Ishikawa (cell line): ENCODE data around the gene ERMN.

Experiments used
- CEBPB ChIP-seq: IDR thresholded peaks from 2 replicates; pipeline ENCODE4 v1.6.1; 2012
- CREB1 ChIP-seq: IDR thresholded peaks from 2 replicates; pipeline ENCODE4 v1.6.1; 2012; ENCODE audit warnings: low read depth
- EGR1 ChIP-seq: IDR thresholded peaks from 2 replicates; pipeline ENCODE4 v1.6.1; 2012
- EP300 ChIP-seq: IDR thresholded peaks from 2 replicates; pipeline ENCODE4 v1.6.1; 2012; ENCODE audit warnings: borderline replicate concordance
- FOXM1 ChIP-seq: IDR thresholded peaks from 2 replicates; pipeline ENCODE4 v1.6.1; 2012; ENCODE audit warnings: low read depth, borderline replicate concordance
- MAX ChIP-seq: IDR thresholded peaks from 2 replicates; pipeline ENCODE4 v1.6.1; 2012
- NFIC ChIP-seq: IDR thresholded peaks from 2 replicates; pipeline ENCODE4 v1.6.1; 2012
- RAD21 ChIP-seq: IDR thresholded peaks from 2 replicates; pipeline ENCODE4 v1.6.1; 2012; ENCODE audit warnings: low read depth
- REST ChIP-seq: IDR thresholded peaks from 2 replicates; pipeline ENCODE4 v1.6.1; 2012; ENCODE audit warnings: low read depth, mild to moderate bottlenecking
- TAF1 ChIP-seq: IDR thresholded peaks from 2 replicates; pipeline ENCODE4 v1.6.1; 2012; ENCODE audit warnings: low read depth, mild to moderate bottlenecking
- TCF12 ChIP-seq: IDR thresholded peaks from 2 replicates; pipeline ENCODE4 v1.6.1; 2012; ENCODE audit warnings: low read depth
- TEAD4 ChIP-seq: IDR thresholded peaks from 2 replicates; pipeline ENCODE4 v1.6.1; 2012
- USF1 ChIP-seq: IDR thresholded peaks from 2 replicates; pipeline ENCODE4 v1.6.1; 2012
- YY1 ChIP-seq: IDR thresholded peaks from 2 replicates; pipeline ENCODE4 v1.6.1; 2012; ENCODE audit warnings: low read depth
- ZBTB7A ChIP-seq: IDR thresholded peaks from 2 replicates; pipeline ENCODE4 v1.6.1; 2012; ENCODE audit warnings: low read depth

ERMN gene

GRCh38 chr2:157315901-157316300 is 9.7 kb downstream of the ERMN start:
- TF ChIP-seq FOXM1: no peak
- TF ChIP-seq TCF12: no peak
- TF ChIP-seq RAD21: no peak
- TF ChIP-seq ZBTB7A: no peak
- TF ChIP-seq NFIC: no peak
- TF ChIP-seq EP300: no peak
- no peak for TF ChIP-seq MAX
- TF ChIP-seq TAF1: no peak
- no peak for TF ChIP-seq TEAD4
- TF ChIP-seq REST: no peak
- TF ChIP-seq CEBPB: no peak
- no peak for TF ChIP-seq USF1

- TF ChIP-seq YY1: no peak
- no peak for TF ChIP-seq ZBTB7A
Observed at GRCh38 chr2:157312866-157313486, 12.6 kb downstream of the ERMN start.

- TF ChIP-seq TAF1: no peak
- no peak for TF ChIP-seq NFIC
- TF ChIP-seq REST: no peak
- no peak for TF ChIP-seq FOXM1
- TF ChIP-seq RAD21: no peak
- TF ChIP-seq CEBPB: no peak
- no peak for TF ChIP-seq YY1
- TF ChIP-seq TEAD4: no peak
- TF ChIP-seq EGR1: no peak
- TF ChIP-seq TCF12: no peak
- no peak for TF ChIP-seq ZBTB7A
Observed at GRCh38 chr2:157311706-157312105, 13.9 kb downstream of the ERMN start.

GRCh38 chr2:157309878-157310277 is 15.7 kb downstream of the ERMN start:
- TF ChIP-seq EGR1: no peak
- no peak for TF ChIP-seq FOXM1
- TF ChIP-seq RAD21: no peak
- no peak for TF ChIP-seq TEAD4
- no peak for TF ChIP-seq YY1
- no peak for TF ChIP-seq MAX
- TF ChIP-seq EP300: no peak
- TF ChIP-seq REST: no peak
- TF ChIP-seq USF1: no peak
- no peak for TF ChIP-seq TCF12
- TF ChIP-seq TAF1: no peak
- no peak for TF ChIP-seq NFIC
- no peak for TF ChIP-seq CREB1
- no peak for TF ChIP-seq ZBTB7A
- no peak for TF ChIP-seq CEBPB

GRCh38 chr2:157307021-157307420 is 18.6 kb downstream of the ERMN start:
- TF ChIP-seq NFIC (no peak), CREB1 (no peak), REST (no peak), ZBTB7A (no peak), MAX (no peak), TEAD4 (no peak), USF1 (no peak), YY1 (no peak), TCF12 (no peak), EP300 (no peak), EGR1 (no peak), CEBPB (no peak), TAF1 (no peak), FOXM1 (no peak), RAD21 (no peak)
